Gastroesophageal sphincter (tissue), 3 donors: ENCODE results near the gene ESPNL.

Experiments
- POLR2AphosphoS5 ChIP-seq: sonication (generic); formaldehyde crosslinking; IDR thresholded peaks from one replicate; pipeline ENCODE4 v1.6.1; 2017; ENCODE audit warnings: antibody characterized with exemption
- TF ChIP-seq, protein P1 (sequence below), 4 experiments: fragments of 200-600 bp in 2 of 4; fragments of 450-650 bp in 2 of 4; sonication (generic) in 1 of 4; IDR thresholded peaks; one replicate each; pipeline ENCODE4 v1.5.1; 2017 to 2019; ENCODE audit warnings: antibody characterized with exemption in 4 of 4, mild to moderate bottlenecking in 2 of 4, moderate library complexity in 2 of 4

GRCh38 chr2:238168196-238169047 is 68.3 kb downstream of the ESPNL start:
- TF ChIP-seq, protein P1, sequence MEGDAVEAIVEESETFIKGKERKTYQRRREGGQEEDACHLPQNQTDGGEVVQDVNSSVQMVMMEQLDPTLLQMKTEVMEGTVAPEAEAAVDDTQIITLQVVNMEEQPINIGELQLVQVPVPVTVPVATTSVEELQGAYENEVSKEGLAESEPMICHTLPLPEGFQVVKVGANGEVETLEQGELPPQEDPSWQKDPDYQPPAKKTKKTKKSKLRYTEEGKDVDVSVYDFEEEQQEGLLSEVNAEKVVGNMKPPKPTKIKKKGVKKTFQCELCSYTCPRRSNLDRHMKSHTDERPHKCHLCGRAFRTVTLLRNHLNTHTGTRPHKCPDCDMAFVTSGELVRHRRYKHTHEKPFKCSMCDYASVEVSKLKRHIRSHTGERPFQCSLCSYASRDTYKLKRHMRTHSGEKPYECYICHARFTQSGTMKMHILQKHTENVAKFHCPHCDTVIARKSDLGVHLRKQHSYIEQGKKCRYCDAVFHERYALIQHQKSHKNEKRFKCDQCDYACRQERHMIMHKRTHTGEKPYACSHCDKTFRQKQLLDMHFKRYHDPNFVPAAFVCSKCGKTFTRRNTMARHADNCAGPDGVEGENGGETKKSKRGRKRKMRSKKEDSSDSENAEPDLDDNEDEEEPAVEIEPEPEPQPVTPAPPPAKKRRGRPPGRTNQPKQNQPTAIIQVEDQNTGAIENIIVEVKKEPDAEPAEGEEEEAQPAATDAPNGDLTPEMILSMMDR (IDR thresholded peaks at IDR 0.05), result no peak
- no peak for TF ChIP-seq POLR2AphosphoS5
